Tibial nerve (tissue), 4 donors: ENCODE data around the gene BORCS6. TPM values are rescaled to one million over a fixed set of nuclear protein-coding genes. Genes with fewer than 3 reads are reported as not detected.

Source experiments
- DNase-seq, 2 donors: peaks; one replicate each; pipeline ENCODE4 v3.0.0-alpha.2; 2019; ENCODE audit warnings: low spot score in 2 of 2
- H3K27ac ChIP-seq, 4 donors: fragments of 200-600 bp; sonication (generic) in 3 of 4; one replicate each; pipeline ENCODE4 v1.5.1; 2017 to 2019; ENCODE audit warnings: mild to moderate bottlenecking in 1 of 4
- H3K27me3 ChIP-seq, 2 donors: fragments of 200-600 bp; sonication (generic) in 1 of 2; one replicate each; pipeline versions ENCODE4 v1.5.1 to v1.6.0; 2017 to 2019
- H3K36me3 ChIP-seq, 3 donors: fragments of 200-600 bp; sonication (generic); one replicate each; pipeline ENCODE4 v1.5.1; 2018 to 2019
- H3K4me1 ChIP-seq, 4 donors: fragments of 200-600 bp; sonication (generic) in 3 of 4; one replicate each; pipeline ENCODE4 v1.5.1; 2017 to 2019
- H3K4me3 ChIP-seq, 4 donors: fragments of 200-600 bp; sonication (generic) in 3 of 4; one replicate each; pipeline ENCODE4 v1.5.1; 2017 to 2019; ENCODE audit warnings: mild to moderate bottlenecking in 1 of 4, moderate library complexity in 1 of 4
- H3K9me3 ChIP-seq, 4 donors: fragments of 200-600 bp; sonication (generic) in 3 of 4; one replicate each; pipeline ENCODE4 v1.5.1; 2017 to 2019
- CTCF ChIP-seq, 5 experiments: fragments of 200-600 bp in 3 of 5; fragments of 450-650 bp in 2 of 5; sonication (generic) in 3 of 5; IDR thresholded peaks; one replicate each; pipeline ENCODE4 v1.5.1; 2016 to 2019; ENCODE audit warnings: antibody characterized with exemption in 5 of 5, mild to moderate bottlenecking in 3 of 5, moderate library complexity in 2 of 5
- EP300 ChIP-seq, 2 donors: sonication (generic); formaldehyde crosslinking; IDR thresholded peaks; one replicate each; pipeline ENCODE4 v1.6.1; 2017; ENCODE audit warnings: antibody characterized with exemption in 2 of 2, mild to moderate bottlenecking in 1 of 2
- POLR2A ChIP-seq, 2 donors: fragments of 450-650 bp; IDR thresholded peaks; one replicate each; pipeline ENCODE4 v1.6.1; 2017; ENCODE audit warnings: antibody characterized with exemption in 2 of 2, mild to moderate bottlenecking in 2 of 2, moderate library complexity in 2 of 2
- WGBS, 2 donors: methylation state at CpG; one replicate each; pipeline ENCODE4 v1.1.5; 2018; 5-methylcytosine and 5-hydroxymethylcytosine counted together
- total RNA-seq, 4 donors: library from RNA; depleted of rRNA; stranded (reverse); fragments of >200 nt; gene quantifications; one replicate each; pipeline ENCODE4 v1.1.0, GENCODE V29; 2016

Gene BORCS6
- total RNA-seq, 4 donors from 2014 or later = 13.8 to 22.4 (median 19.4) TPM

GRCh38 chr17:8234361-8235270, 44.6 kb upstream of the BORCS6 start:
- DNase-seq = no peak
- no peak overlapping the region for H3K4me3 ChIP-seq
- no peak overlapping the region for H3K27ac ChIP-seq
- peaks cover 16 to 92% (median 40%) of the 10 kb centered on the region in 3 donors for H3K36me3 ChIP-seq
- H3K4me1 ChIP-seq = no peaks in the 10 kb centered on the region
- WGBS, 2 donors = 91 to 92% methylated on average over 19 to 21 of the region's 21 CpGs
- H3K27me3 ChIP-seq = no peaks in the 10 kb centered on the region
- H3K9me3 ChIP-seq = no peaks in the 10 kb centered on the region
- TF ChIP-seq POLR2A (IDR thresholded peaks at IDR 0.05) (no peak), EP300 (IDR thresholded peaks at IDR 0.05) (no peak), CTCF (IDR thresholded peaks at IDR 0.05) (no peak)

GRCh38 chr17:8231701-8232100, 41.7 kb upstream of the BORCS6 start:
- no peak for TF ChIP-seq CTCF (IDR thresholded peaks at IDR 0.05)
- no peak for TF ChIP-seq POLR2A (IDR thresholded peaks at IDR 0.05)
- no peak for TF ChIP-seq EP300 (IDR thresholded peaks at IDR 0.05)
- H3K4me1 ChIP-seq = peaks cover 0 to 12% (median 5%) of the 10 kb centered on the region in 4 donors
- H3K27ac ChIP-seq = no peak overlapping the region
- peaks cover 21 to 92% (median 36%) of the 10 kb centered on the region in 3 donors for H3K36me3 ChIP-seq
- no peak overlapping the region for H3K4me3 ChIP-seq
- no peaks in the 10 kb centered on the region for H3K27me3 ChIP-seq
- no peaks in the 10 kb centered on the region for H3K9me3 ChIP-seq
- DNase-seq = no peak
- WGBS, 2 donors = 92 to 94% methylated on average over 8 to 10 of the region's 10 CpGs

GRCh38 chr17:8227238-8227581, 37.2 kb upstream of the BORCS6 start:
- Histone ChIP-seq H3K27ac (peak overlapping the region; percentile 62 to 91 (median 76)), H3K4me1 (peaks cover 0 to 40% (median 14%) of the 10 kb centered on the region in 4 donors), H3K9me3 (no peaks in the 10 kb centered on the region), H3K36me3 (peaks cover 16 to 50% (median 21%) of the 10 kb centered on the region in 3 donors), H3K27me3 (no peaks in the 10 kb centered on the region), H3K4me3 (peak overlapping the region; percentile 19 to 48 (median 22))
- 81% methylated on average over 4 of the region's 4 CpGs for WGBS, 2 donors
- TF ChIP-seq CTCF (IDR thresholded peaks at IDR 0.05) (no peak), EP300 (IDR thresholded peaks at IDR 0.05) (no peak), POLR2A (IDR thresholded peaks at IDR 0.05) (no peak)
- DNase-seq = no peak

GRCh38 chr17:8226536-8227237, 36.7 kb upstream of the BORCS6 start:
- H3K27me3 ChIP-seq = no peaks in the 10 kb centered on the region
- H3K4me1 ChIP-seq = peaks cover 0 to 40% (median 14%) of the 10 kb centered on the region in 4 donors
- H3K36me3 ChIP-seq = peaks cover 13 to 44% (median 16%) of the 10 kb centered on the region in 3 donors
- WGBS, 2 donors = 3 to 6% methylated on average over 32 of the region's 32 CpGs
- peak; percentile 76 to 87 for DNase-seq
- no peaks in the 10 kb centered on the region for H3K9me3 ChIP-seq
- no peak for TF ChIP-seq POLR2A (IDR thresholded peaks at IDR 0.05)
- TF ChIP-seq EP300 (IDR thresholded peaks at IDR 0.05) = peak in 1 of 2 donors; percentile 78
- peak overlapping the region; percentile 62 to 91 (median 76) for H3K27ac ChIP-seq
- peak overlapping the region; percentile 19 to 48 (median 22) for H3K4me3 ChIP-seq

- peak; percentile 54 to 69 for DNase-seq
- WGBS, 2 donors = 33 to 38% methylated on average over 20 of the region's 20 CpGs
- no peaks in the 10 kb centered on the region for H3K9me3 ChIP-seq
- no peaks in the 10 kb centered on the region for H3K27me3 ChIP-seq
- H3K27ac ChIP-seq = peak overlapping the region; percentile 62 to 91 (median 76)
- peaks cover 0 to 41% (median 14%) of the 10 kb centered on the region in 4 donors for H3K4me1 ChIP-seq
- TF ChIP-seq POLR2A (IDR thresholded peaks at IDR 0.05) = no peak
- no peak for TF ChIP-seq CTCF (IDR thresholded peaks at IDR 0.05)
- TF ChIP-seq EP300 (IDR thresholded peaks at IDR 0.05) = no peak
- peaks cover 9 to 37% (median 11%) of the 10 kb centered on the region in 3 donors for H3K36me3 ChIP-seq
- H3K4me3 ChIP-seq = peak overlapping the region; percentile 19 to 48 (median 22)
Measured at GRCh38 chr17:8225813-8226535, 36.0 kb upstream of the BORCS6 start.
